HG02623 (cell line): ENCODE measurements around the gene IFT88.

Experiments
- ATAC-seq: cut with Tn5 transposase; IDR thresholded peaks from one replicate; pipeline ENCODE4 v1.9.1; 2021; ENCODE audit warnings: moderate library complexity; ENCODE audit not compliant: unreplicated experiment

IFT88 gene, protein sequence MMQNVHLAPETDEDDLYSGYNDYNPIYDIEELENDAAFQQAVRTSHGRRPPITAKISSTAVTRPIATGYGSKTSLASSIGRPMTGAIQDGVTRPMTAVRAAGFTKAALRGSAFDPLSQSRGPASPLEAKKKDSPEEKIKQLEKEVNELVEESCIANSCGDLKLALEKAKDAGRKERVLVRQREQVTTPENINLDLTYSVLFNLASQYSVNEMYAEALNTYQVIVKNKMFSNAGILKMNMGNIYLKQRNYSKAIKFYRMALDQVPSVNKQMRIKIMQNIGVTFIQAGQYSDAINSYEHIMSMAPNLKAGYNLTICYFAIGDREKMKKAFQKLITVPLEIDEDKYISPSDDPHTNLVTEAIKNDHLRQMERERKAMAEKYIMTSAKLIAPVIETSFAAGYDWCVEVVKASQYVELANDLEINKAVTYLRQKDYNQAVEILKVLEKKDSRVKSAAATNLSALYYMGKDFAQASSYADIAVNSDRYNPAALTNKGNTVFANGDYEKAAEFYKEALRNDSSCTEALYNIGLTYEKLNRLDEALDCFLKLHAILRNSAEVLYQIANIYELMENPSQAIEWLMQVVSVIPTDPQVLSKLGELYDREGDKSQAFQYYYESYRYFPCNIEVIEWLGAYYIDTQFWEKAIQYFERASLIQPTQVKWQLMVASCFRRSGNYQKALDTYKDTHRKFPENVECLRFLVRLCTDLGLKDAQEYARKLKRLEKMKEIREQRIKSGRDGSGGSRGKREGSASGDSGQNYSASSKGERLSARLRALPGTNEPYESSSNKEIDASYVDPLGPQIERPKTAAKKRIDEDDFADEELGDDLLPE

DNA sequence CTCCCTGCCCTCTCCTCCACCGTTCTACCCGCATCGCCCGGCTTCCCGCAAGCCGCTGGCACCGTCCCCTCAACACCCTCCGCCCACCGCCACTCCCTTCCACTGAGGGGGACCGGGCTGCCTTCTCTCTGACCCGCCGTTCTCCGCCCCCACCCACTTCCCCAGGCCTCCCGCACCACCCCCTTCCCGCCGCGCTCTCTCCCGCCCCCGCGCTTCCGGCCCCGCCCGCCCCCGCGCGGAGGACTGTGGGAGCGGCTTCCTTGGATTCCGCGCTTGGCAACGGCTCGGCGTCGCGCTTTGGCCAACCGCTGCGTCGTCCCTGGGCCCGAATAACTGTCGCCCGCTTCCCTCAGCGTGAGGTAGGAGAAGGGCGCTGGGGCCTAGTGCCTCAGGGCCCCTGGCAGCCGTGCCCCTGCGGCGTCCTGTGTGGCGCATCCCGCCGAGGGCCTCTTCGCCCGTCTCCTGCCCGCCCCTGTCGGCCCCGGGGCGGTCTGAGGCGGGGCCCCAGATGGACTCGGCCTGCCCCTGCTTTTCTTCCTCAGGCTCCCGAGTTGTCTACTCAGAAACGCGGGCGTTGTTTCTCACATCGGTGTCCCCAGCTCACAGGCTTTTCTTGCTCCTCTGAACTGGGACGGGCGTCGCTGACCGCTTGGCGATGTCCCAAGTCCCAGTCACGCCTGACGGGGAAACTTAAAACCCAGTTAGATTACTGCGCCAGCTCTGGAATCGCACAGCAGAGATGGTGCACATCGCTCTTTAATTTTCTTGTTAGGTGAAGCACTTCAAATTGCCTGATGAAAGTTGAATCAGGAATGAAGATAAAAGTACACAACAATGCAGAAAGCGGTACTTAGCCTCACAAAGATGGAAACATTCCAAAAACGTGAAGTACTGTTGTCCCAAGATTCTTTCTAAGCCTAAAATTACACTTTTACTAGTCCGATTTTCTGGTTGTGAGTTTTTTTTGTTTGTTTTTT is at the start of gene IFT88:
TSS of gene IFT88 (plus strand) at position 260 of the 977 bp plus-strand sequence. CDS start 7,229 bp downstream, outside the sequence.
- ATAC-seq = peak; percentile 84

GRCh38 chr13:20518660-20519100 is 48.3 kb upstream of the IFT88 start:
- ATAC-seq = no peak

DNA sequence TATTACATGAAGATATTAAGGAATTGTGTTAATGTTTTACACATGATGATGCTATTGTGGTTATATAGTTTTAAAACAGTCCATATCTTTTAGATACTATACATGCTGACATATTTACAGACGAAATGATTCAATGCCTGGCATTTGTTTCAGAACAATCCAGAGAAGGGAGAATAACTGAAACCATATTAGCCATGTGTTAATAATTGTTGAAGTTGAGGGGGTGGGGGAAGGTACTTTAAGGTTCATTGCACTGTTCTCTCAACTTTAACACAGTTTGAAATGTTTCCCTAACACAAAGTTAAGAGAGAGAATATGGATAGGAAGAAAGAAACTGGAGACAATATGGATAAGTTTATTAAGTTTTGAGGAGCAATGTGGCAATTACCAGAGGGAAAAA is 47.1 kb upstream of the IFT88 start:
- no peak for ATAC-seq

DNA sequence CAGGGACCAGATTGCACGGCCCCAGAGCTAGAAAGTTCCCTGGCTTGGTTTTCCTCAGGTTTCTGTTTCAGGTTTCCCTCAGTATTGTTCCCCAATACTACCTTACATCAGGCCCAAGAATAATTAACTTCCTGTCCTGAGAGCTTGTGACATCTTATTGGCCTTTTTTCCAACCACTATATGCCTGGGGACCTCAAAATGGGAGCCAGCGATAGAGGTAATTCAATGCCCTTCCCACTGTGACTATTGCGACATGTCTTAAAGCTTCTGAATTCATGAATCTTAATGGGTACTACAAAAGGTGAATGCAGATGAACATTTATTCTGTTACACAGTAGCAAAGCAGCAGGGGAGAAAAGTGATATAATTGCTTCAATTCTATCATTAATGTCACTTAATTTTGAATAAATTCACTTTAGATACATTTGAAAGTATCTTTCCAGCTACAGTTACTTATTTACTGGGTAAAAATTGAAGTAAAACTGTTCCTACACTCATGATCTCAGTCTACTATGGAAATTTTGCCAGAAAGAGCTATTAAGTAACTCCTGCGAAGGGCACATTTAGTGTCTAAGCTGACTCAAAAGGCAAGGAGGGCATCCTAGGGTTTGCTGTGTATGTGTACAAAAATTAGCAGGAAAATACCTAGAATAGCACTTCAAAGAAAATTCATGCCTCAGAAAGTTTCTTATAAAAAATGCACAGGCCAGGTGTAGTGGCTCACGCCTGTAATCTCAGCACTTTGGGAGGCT is 45.4 kb upstream of the IFT88 start:
- no peak for ATAC-seq

GRCh38 chr13:20525144-20525600 is 41.8 kb upstream of the IFT88 start:
- no peak for ATAC-seq

GRCh38 chr13:20525601-20526544 is 41.1 kb upstream of the IFT88 start, which contains the start of gene CRYL1:
TSS of gene CRYL1 (minus strand) at chr13:20525857. CDS start at chr13:20525794, 63 bp downstream.
- peak; percentile 81 for ATAC-seq

GRCh38 chr13:20526664-20527063 is 40.3 kb upstream of the IFT88 start:
- ATAC-seq = no peak

DNA sequence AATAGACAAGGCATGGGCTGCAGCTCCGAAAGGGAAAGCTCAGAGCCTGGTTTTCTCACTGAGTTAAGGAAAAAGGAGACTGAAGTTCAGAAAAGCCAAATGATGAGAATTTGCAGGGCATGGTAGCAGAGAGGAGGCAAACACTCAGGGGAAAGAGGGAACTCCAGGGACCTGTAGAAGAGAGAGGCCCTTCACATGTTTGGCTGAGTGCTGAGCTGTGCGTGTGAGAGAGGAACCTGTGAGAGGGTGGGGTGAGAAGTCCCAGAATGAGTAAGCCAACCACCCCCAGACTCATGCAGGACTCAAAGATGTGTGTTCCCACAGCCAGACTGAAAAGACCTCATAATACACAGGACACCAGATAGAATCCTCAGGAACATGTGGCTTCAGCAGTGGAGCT is 38.5 kb upstream of the IFT88 start:
- no peak for ATAC-seq

- ATAC-seq = no peak
These were observed 32.8 kb upstream of the IFT88 start for GRCh38 chr13:20534038-20534608.

- ATAC-seq = no peak
These were observed 30.0 kb upstream of the IFT88 start for GRCh38 chr13:20536992-20537391.

- no peak for ATAC-seq
These were observed 22.6 kb upstream of the IFT88 start for GRCh38 chr13:20544201-20544923.

DNA sequence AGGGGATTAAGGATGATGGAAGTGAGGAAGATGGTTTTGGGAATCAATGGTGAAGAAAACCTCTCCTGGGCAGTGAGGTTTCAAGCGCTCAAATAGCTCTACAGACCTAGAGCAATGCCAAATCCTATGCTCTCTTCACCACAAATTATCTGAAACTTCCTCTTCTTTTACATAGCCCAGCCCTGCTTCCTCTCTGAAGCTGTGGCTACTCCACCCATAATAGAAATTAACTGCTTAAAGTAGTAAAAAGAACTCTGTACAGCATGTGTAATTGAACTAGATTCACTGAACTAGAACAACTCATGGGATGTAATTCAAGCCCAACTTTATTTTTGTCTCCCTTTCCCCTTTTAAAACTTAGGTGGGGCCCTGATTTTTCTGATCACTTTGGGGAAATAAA is 20.4 kb upstream of the IFT88 start:
- no peak for ATAC-seq

DNA sequence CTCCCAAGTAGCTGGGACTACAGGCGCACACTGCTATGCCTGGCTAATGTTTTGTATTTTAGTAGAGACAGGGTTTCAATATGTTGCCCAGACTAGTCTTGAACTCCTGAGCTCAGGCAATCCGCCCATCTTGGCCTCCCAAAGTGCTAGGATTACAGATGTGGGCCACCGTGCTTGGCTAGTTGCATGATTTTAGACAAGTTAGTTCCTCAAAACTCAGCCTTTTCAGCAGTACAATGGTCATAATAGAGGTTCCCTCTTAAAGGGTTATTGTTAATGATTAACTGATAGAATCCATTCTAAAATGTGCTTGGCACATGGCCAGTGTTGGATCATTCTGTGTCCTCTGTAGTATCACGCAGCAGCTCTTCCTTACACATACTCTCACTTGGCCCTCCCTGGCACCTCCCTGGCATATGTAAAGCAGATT is 19.5 kb upstream of the IFT88 start:
- no peak for ATAC-seq

GRCh38 chr13:20550799-20551198 is 16.2 kb upstream of the IFT88 start:
- ATAC-seq = no peak

DNA sequence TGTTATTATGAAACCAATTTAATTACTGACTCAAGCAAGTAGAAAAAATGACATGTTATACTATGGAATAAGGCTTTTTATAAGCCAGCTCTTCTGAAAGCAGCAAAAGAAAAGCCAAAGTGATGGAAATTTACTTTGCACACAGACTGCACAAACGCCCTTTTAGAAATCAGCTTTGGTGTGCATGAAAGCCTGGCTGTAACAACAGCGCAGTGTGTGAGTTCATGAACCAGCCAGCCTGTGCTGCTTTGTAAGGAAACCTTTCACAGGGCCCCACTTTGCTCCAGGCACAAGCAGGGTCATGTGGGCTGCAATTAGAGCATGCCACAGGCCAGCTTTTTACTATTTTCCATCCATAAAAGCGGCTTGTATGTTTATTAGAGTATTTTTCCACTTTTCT is 13.6 kb upstream of the IFT88 start:
- ATAC-seq = no peak

DNA sequence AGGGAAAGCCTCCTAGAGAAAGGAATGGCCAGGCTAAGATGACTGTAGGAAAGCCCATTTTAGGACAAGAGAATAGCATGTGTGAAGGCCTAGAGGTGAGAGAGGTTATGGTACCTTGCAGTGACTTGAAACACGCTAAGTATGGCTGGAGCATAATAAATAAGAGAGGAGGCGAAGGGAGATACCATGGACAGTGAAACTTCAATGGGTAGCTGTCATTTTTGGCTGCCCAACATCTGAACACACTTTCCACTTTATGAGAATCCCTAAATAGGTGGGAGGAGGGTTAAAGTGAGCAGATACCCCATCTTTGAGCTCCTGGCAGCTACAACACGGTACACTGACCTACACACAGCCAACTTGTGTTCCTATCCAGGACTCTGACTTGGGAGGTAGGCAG is 8.0 kb upstream of the IFT88 start:
- no peak for ATAC-seq

- no peak for ATAC-seq
These were observed 7.1 kb upstream of the IFT88 start for GRCh38 chr13:20559659-20560356.
